Measurements from ENCODE around the gene GCLM. TPM values are rescaled to one million over a fixed set of nuclear protein-coding genes. Genes with fewer than 3 reads are reported as not detected.
A peak's percentile ranks its signal among the peaks of the same experiment; 100 is the strongest.
"Not testable (repeated sequence)": the region's sequence is repeated elsewhere in the genome, so short reads cannot be mapped to it uniquely, and the experiment has no call there.

The GCLM gene
- polyA plus RNA-seq, 2 of the 4 experiments (the other 2 are of a cell fraction) = 100 to 163 TPM

DNA sequence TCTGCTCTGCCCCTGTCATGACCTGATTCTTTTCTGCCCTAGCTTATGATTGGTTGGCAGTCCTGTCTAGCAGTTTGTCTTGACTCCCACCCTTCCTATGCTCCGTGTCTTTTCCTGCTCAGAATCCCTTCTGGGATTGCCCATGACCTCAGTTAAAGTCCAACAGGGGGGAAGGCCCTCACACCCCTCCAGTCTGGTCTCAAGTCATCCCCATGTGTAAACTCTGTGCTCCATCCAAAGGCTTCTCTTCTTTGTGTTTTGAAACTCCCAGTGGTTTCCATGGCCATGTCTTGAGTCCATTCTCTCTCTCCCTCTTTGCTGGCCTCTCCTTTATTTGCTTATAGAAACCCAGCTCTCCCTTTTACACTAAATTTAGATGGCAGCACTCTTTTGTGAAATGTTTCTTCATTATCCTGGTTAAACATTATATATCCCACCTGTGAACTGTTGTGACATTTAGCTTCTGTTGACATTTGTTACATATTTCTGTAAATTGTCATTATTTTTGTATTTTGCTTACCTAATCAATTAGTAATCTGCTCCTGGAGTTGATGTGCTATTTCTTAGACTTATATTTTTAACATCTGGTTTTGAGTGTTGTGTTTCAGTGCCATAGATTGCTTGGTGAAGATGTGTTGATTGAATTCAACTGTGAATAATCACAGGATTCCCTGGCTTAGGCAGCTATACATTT lies 48.9 kb upstream of the GCLM start:
- TF ChIP-seq CBX8 (IDR thresholded peaks at IDR 0.05) (no peak), MAFK (IDR thresholded peaks at IDR 0.05; ENCODE audit: partially characterized antibody) (peak; percentile 70), EP300 (IDR thresholded peaks at IDR 0.05) (no peak), RARB (CRISPR knock-in tag; IDR thresholded peaks at IDR 0.05) (no peak), SREBF2 (IDR thresholded peaks at IDR 0.05) (no peak)
- Histone ChIP-seq H3K4me2 (no peak overlapping the region), H3K4me1 (peaks cover 22% of the 10 kb centered on the region), H3K9me3 (peaks cover 18% of the 10 kb centered on the region; the same call in 2 of the 3 replicates), H3K27ac (no peak overlapping the region), H3K4me3 (no peak overlapping the region)
- 67% methylated on average over 1 of the region's 1 CpG for WGBS (ENCODE audit: missing lambda C conversion rate)
- ChIA-PET POLR2A (no interaction called here), CTCF (interaction anchor here (0.6 to 1.8 kb wide), 3 partner anchors 19 to 82 kb away, joined by 3 to 6 read pairs (median 4); partner anchors contain the start of gene GCLM)
- DNase-seq (ENCODE audit: low read depth in 1 of 2, low spot score in 1 of 2) = no peak
- no peak for FAIRE-seq
- ATAC-seq = no peak

- no peak for DNase-seq (ENCODE audit: low read depth in 1 of 2, low spot score in 1 of 2)
- no peak for FAIRE-seq
- TF ChIP-seq RARB (CRISPR knock-in tag; IDR thresholded peaks at IDR 0.05) (no peak), SMC3 (IDR thresholded peaks at IDR 0.05) (no peak), E2F6 (IDR thresholded peaks at IDR 0.05; ENCODE audit: borderline replicate concordance, low read depth) (no peak), CEBPB (IDR thresholded peaks at IDR 0.05) (no peak), RFX5 (IDR thresholded peaks at IDR 0.05) (no peak), TP53 (CRISPR knock-in tag; IDR thresholded peaks at IDR 0.05) (no peak), ZFP36 (IDR thresholded peaks at IDR 0.05; ENCODE audit: borderline replicate concordance, partially characterized antibody) (no peak), ZSCAN20 (CRISPR knock-in tag; IDR thresholded peaks at IDR 0.05) (no peak), POLR2AphosphoS2 (conservative IDR thresholded peaks at IDR 0.05; ENCODE audit: low read length) (no peak), EHMT2 (IDR thresholded peaks at IDR 0.05; ENCODE audit: low read depth) (no peak), FOSB (CRISPR knock-in tag; IDR thresholded peaks at IDR 0.05) (no peak)
- CTCF ChIA-PET = no interaction called here
- Histone ChIP-seq H3K4me3 (no peak overlapping the region), H3K4me1 (peaks cover 11% of the 10 kb centered on the region; the same call in 2 of the 3 replicates), H3K4me2 (no peak overlapping the region), H3K27ac (no peak overlapping the region), H3K9me3 (peaks cover 18% of the 10 kb centered on the region; the same call in 2 of the 3 replicates)
- no peak for ATAC-seq
- WGBS (ENCODE audit: missing lambda C conversion rate) = 11% methylated on average over 1 of the region's 1 CpG
- POLR2A ChIA-PET = no interaction called here
Measured at GRCh38 chr1:93955765-93956164, 46.5 kb upstream of the GCLM start.

GRCh38 chr1:93947002-93947686 lies 37.9 kb upstream of the GCLM start:
- H3K9me3 ChIP-seq; ATAC-seq; H3K4me1 ChIP-seq; POLR2A ChIA-PET; H3K4me3 ChIP-seq; DNase-seq (ENCODE audit: low read depth in 1 of 2, low spot score in 1 of 2); FAIRE-seq; CTCF ChIA-PET; H3K4me2 ChIP-seq; H3K27ac ChIP-seq: not testable (repeated sequence)
- 88% methylated on average over 2 of the region's 2 CpGs for WGBS (ENCODE audit: missing lambda C conversion rate)

DNA sequence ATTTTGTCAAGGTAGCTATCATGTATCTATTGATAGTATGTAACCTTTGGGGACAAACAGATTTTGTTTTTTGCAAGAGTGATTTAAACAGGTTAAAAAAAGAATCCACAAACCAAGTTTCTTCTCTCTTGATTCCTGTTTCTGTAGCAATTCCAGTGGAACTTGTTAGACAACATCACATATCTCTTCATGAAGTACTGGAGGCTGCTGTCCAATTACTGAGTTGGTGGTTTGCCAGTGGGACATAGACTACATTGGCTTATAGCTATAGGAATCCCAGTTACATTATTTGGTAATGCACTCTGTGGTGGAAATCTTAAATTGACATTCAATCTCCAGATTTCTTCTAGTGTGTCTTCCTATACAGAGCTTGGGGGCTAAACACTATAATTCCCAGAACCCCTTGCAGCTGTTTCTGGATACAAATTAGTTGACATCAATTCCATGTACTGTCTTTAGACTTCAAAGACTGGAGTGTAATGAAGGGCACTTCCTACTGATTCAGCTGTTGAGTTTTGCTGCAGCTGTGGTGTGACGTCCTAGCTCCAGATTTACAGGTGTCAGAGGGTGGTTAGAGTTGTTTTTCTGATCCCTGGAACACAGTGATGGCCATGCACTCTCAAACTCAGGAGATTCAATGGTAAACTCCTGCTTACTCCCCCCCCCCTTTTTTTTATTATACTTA lies 29.4 kb upstream of the GCLM start:
- Histone ChIP-seq H3K27ac (no peak overlapping the region), H3K4me1 (no peaks in the 10 kb centered on the region), H3K4me3 (no peak overlapping the region), H3K4me2 (no peak overlapping the region), H3K9me3 (0 out of 3 replicates have a peak, but pooled peaks cover 2% of the 10 kb centered on the region)
- FAIRE-seq (no peak), ATAC-seq (no peak), DNase-seq (ENCODE audit: low read depth in 1 of 2, low spot score in 1 of 2) (no peak)
- WGBS (ENCODE audit: missing lambda C conversion rate) = 7% methylated on average over 1 of the region's 1 CpG
- TF ChIP-seq RFX5 (IDR thresholded peaks at IDR 0.05) (no peak), EP300 (IDR thresholded peaks at IDR 0.05) (no peak), FOSB (CRISPR knock-in tag; IDR thresholded peaks at IDR 0.05) (no peak), BCL3 (IDR thresholded peaks at IDR 0.05) (no peak), E2F6 (IDR thresholded peaks at IDR 0.05; ENCODE audit: borderline replicate concordance, low read depth) (no peak)
- ChIA-PET CTCF (interaction anchor here (0.6 kb wide), 1 partner anchor 20 kb away, joined by 3 read pairs; no protein-coding TSS in a partner anchor), POLR2A (no interaction called here)

All from A549 (cell line).